WTC11 (cell line): ENCODE results near the gene SOX15. TPM values are rescaled to one million over a fixed set of nuclear protein-coding genes. Genes with fewer than 3 reads are reported as not detected.

Experiments
- ATAC-seq: fragments of 200-7000 bp; cut with Tn5 transposase; 2 replicates; pipeline ENCODE4 v1.10.0; 2021; ENCODE audit warnings: mild to moderate bottlenecking, moderate library complexity
- CTCF ChIA-PET: fragments of 300-600 bp; sonication (Branson Sonifier 250); formaldehyde crosslinking; loops from one replicate; lab custom pipeline; 2021; ENCODE audit warnings: antibody characterized with exemption; lab: Charles Lee
- POLR2A ChIA-PET: fragments of 350-600 bp; sonication (Branson Sonifier 250); formaldehyde crosslinking; loops from one replicate; lab custom pipeline; 2021; ENCODE audit warnings: antibody characterized with exemption; lab: Charles Lee
- DNase-seq: peaks from one replicate; pipeline ENCODE4 v3.0.0; 2021; ENCODE audit warnings: low spot score
- H3K27ac Mint-ChIP-seq: 2 replicates; pipeline ENCODE4 v1.8.0; 2021; ENCODE audit warnings: mixed read lengths
- H3K27me3 Mint-ChIP-seq: 2 replicates; pipeline ENCODE4 v1.8.0; 2021; ENCODE audit warnings: low read depth, mild to moderate bottlenecking, moderate library complexity, mixed read lengths
- H3K36me3 Mint-ChIP-seq: 2 replicates; pipeline ENCODE4 v1.8.0; 2021; ENCODE audit warnings: mixed read lengths
- H3K4me1 Mint-ChIP-seq: 2 replicates; pipeline ENCODE4 v1.8.0; 2022; ENCODE audit warnings: mixed read lengths
- H3K4me3 Mint-ChIP-seq: 2 replicates; pipeline ENCODE4 v1.8.0; 2021; ENCODE audit warnings: mild to moderate bottlenecking, moderate library complexity, mixed read lengths
- H3K9me3 Mint-ChIP-seq: 2 replicates; pipeline ENCODE4 v1.8.0; 2021; ENCODE audit warnings: mixed read lengths
- ATF1 ChIP-seq: sonication (generic); formaldehyde crosslinking; IDR thresholded peaks from 2 replicates; pipeline ENCODE4 v1.8.1; 2023; ENCODE audit warnings: mild to moderate bottlenecking, moderate library complexity, missing genetic modification reagents
- ETV6 ChIP-seq: sonication (generic); formaldehyde crosslinking; IDR thresholded peaks from 2 replicates; pipeline ENCODE4 v1.8.1; 2022; ENCODE audit warnings: mild to moderate bottlenecking, missing genetic modification reagents
- FOXK1 ChIP-seq: sonication (generic); formaldehyde crosslinking; IDR thresholded peaks from 2 replicates; pipeline ENCODE4 v1.8.0; 2022; ENCODE audit warnings: mild to moderate bottlenecking, moderate library complexity, missing genetic modification reagents
- NFYB ChIP-seq: sonication (generic); formaldehyde crosslinking; conservative IDR thresholded peaks from 2 replicates; pipeline ENCODE4 v1.8.0; 2022; ENCODE audit warnings: low read depth, missing genetic modification reagents
- SP1 ChIP-seq: sonication (generic); formaldehyde crosslinking; conservative IDR thresholded peaks from 2 replicates; pipeline ENCODE4 v1.8.1; 2022; ENCODE audit warnings: missing genetic modification reagents
- TP53 ChIP-seq: sonication (generic); formaldehyde crosslinking; IDR thresholded peaks from 2 replicates; pipeline ENCODE4 v1.8.1; 2023; ENCODE audit warnings: mild to moderate bottlenecking, missing genetic modification reagents
- ZBTB21 ChIP-seq: sonication (generic); formaldehyde crosslinking; IDR thresholded peaks from 2 replicates; pipeline ENCODE4 v1.8.1; 2023; ENCODE audit warnings: mild to moderate bottlenecking, missing genetic modification reagents, borderline replicate concordance
- ZNF121 ChIP-seq: sonication (generic); formaldehyde crosslinking; IDR thresholded peaks from 2 replicates; pipeline ENCODE4 v1.8.0; 2023; ENCODE audit warnings: missing genetic modification reagents
- ZNF232 ChIP-seq: sonication (generic); formaldehyde crosslinking; IDR thresholded peaks from 2 replicates; pipeline ENCODE4 v1.8.0; 2022; ENCODE audit warnings: mild to moderate bottlenecking, missing genetic modification reagents
- ZNF423 ChIP-seq: fragments of 250-450 bp; sonication (Bioruptor Pico); IDR thresholded peaks from 2 replicates; pipeline ENCODE4 v2.1.2; 2022; ENCODE audit warnings: mild to moderate bottlenecking, moderate library complexity
- total RNA-seq: library from RNA; stranded (reverse); gene quantifications from 3 replicates; pipeline ENCODE4 v1.2.3, GENCODE V29; 2021
- TF ChIP-seq, protein P1 (sequence below): sonication (generic); formaldehyde crosslinking; IDR thresholded peaks from 2 replicates; pipeline ENCODE4 v1.8.1; 2022; ENCODE audit warnings: missing genetic modification reagents, borderline replicate concordance
- TF ChIP-seq, protein P2 (sequence below): fragments of 200-600 bp; IDR thresholded peaks from 2 replicates; pipeline ENCODE4 v1.8.0; 2022; ENCODE audit warnings: antibody characterized with exemption
- TF ChIP-seq, protein P3 (sequence below): sonication (generic); formaldehyde crosslinking; IDR thresholded peaks from 2 replicates; pipeline ENCODE4 v1.8.0; 2022; ENCODE audit warnings: mild to moderate bottlenecking, missing genetic modification reagents
- TF ChIP-seq, protein P4 (sequence below): sonication (generic); formaldehyde crosslinking; IDR thresholded peaks from 2 replicates; pipeline ENCODE4 v1.8.1; 2023; ENCODE audit warnings: mild to moderate bottlenecking, moderate library complexity, missing genetic modification reagents

SOX15 gene
- total RNA-seq, 1 experiment from 2014 or later, result 19.9 TPM

DNA sequence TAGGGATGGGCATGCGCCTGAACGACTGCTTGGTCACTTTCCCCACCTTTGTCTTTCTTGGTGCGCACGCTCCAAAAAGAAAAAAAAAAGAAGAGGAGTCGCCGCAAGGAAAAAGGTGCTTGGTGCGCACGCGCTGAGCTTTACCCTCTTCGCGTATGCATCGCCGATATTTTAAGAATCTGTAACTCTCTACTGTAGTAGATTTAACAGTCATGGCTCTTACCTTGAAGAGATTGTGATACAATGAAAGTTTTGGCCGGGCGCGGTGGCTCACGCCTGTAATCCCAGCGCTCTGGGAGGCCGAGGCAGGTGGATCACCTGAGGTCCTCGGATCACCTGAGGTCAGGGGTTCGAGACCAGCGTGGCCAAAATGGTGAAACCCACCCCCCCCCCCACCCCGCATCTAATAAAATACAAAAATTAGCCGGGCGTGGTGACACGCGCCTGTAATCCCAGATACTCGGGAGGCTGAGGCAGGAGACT lies 25.4 kb upstream of the SOX15 start (continued):
- TF ChIP-seq, protein P1, sequence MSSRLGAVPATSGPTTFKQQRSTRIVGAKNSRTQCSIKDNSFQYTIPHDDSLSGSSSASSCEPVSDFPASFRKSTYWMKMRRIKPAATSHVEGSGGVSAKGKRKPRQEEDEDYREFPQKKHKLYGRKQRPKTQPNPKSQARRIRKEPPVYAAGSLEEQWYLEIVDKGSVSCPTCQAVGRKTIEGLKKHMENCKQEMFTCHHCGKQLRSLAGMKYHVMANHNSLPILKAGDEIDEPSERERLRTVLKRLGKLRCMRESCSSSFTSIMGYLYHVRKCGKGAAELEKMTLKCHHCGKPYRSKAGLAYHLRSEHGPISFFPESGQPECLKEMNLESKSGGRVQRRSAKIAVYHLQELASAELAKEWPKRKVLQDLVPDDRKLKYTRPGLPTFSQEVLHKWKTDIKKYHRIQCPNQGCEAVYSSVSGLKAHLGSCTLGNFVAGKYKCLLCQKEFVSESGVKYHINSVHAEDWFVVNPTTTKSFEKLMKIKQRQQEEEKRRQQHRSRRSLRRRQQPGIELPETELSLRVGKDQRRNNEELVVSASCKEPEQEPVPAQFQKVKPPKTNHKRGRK (CRISPR knock-in tag), result no peak
- no peak for TF ChIP-seq ZBTB21 (CRISPR knock-in tag)
- no peak for TF ChIP-seq TP53 (CRISPR knock-in tag)
- TF ChIP-seq ZNF121 (CRISPR knock-in tag), result no peak
- no peak for TF ChIP-seq FOXK1 (CRISPR knock-in tag)

DNA sequence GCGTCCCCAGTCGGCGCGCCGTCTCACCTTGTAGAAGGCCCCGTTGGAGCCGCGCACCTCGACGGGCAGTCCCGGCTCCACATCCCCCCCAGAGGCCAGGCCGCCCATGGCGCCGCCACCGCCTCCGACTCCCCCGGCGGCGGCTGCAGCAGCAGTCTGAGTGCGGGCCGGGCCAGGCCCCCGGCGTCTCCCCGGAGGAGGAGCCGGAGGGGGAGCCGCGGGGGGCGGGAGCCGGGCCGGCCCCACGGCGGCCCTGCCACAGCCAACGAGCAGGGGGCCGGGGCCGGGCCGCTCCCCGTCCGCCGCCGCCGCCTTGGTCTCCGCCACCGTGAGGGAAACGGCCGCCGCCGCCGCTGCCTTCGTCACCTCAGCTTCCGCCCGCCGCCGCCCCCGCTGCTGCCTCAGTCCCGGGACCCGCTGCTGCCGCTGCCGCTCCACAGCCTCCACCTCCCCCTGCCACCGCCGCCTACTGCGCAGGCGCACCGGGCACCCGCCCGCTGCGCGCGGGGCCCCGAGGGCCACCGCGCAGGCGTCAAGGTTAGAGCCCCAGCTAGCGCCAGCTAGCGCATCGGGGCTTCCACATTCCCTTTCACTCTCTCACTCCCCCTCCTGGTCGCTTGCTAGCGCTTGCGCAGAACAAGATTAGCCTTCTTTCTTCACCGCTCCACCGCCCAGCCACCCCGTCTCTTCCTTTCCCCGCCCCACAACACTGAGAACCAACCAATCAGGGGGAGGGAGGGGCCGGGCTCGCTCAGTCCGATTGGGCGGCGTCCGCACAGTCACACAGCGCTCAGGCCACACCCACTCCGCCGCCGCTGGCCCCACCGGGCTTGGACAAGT lies 24.8 kb upstream of the SOX15 start, which contains the start of gene FXR2:
FXR2 (minus strand) TSS at position 473 of the 840 bp plus-strand sequence; CDS start at position 108, 365 bp downstream.
- H3K4me3 Mint-ChIP-seq, result peak within 1 kb of the TSS; percentile 83
- ATAC-seq, result peak; percentile 96
- TF ChIP-seq, protein P2, sequence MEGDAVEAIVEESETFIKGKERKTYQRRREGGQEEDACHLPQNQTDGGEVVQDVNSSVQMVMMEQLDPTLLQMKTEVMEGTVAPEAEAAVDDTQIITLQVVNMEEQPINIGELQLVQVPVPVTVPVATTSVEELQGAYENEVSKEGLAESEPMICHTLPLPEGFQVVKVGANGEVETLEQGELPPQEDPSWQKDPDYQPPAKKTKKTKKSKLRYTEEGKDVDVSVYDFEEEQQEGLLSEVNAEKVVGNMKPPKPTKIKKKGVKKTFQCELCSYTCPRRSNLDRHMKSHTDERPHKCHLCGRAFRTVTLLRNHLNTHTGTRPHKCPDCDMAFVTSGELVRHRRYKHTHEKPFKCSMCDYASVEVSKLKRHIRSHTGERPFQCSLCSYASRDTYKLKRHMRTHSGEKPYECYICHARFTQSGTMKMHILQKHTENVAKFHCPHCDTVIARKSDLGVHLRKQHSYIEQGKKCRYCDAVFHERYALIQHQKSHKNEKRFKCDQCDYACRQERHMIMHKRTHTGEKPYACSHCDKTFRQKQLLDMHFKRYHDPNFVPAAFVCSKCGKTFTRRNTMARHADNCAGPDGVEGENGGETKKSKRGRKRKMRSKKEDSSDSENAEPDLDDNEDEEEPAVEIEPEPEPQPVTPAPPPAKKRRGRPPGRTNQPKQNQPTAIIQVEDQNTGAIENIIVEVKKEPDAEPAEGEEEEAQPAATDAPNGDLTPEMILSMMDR, result peak; percentile 36; the same call in 1 of the 2 replicates
- TF ChIP-seq FOXK1 (CRISPR knock-in tag), result peak; percentile 64; the same call in 1 of the 2 replicates
- TF ChIP-seq ATF1 (CRISPR knock-in tag), result no peak
- peak; percentile 79 for TF ChIP-seq NFYB (CRISPR knock-in tag)
- 0 out of 2 replicates have a peak, but pooled peaks have one; percentile 38 for TF ChIP-seq ZNF423 (CRISPR knock-in tag)
- TF ChIP-seq, protein P3, sequence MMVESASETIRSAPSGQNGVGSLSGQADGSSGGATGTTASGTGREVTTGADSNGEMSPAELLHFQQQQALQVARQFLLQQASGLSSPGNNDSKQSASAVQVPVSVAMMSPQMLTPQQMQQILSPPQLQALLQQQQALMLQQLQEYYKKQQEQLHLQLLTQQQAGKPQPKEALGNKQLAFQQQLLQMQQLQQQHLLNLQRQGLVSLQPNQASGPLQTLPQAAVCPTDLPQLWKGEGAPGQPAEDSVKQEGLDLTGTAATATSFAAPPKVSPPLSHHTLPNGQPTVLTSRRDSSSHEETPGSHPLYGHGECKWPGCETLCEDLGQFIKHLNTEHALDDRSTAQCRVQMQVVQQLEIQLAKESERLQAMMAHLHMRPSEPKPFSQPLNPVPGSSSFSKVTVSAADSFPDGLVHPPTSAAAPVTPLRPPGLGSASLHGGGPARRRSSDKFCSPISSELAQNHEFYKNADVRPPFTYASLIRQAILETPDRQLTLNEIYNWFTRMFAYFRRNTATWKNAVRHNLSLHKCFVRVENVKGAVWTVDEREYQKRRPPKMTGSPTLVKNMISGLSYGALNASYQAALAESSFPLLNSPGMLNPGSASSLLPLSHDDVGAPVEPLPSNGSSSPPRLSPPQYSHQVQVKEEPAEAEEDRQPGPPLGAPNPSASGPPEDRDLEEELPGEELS (CRISPR knock-in tag), result 0 out of 2 replicates have a peak, but pooled peaks have one; percentile 42
- TF ChIP-seq, protein P4, sequence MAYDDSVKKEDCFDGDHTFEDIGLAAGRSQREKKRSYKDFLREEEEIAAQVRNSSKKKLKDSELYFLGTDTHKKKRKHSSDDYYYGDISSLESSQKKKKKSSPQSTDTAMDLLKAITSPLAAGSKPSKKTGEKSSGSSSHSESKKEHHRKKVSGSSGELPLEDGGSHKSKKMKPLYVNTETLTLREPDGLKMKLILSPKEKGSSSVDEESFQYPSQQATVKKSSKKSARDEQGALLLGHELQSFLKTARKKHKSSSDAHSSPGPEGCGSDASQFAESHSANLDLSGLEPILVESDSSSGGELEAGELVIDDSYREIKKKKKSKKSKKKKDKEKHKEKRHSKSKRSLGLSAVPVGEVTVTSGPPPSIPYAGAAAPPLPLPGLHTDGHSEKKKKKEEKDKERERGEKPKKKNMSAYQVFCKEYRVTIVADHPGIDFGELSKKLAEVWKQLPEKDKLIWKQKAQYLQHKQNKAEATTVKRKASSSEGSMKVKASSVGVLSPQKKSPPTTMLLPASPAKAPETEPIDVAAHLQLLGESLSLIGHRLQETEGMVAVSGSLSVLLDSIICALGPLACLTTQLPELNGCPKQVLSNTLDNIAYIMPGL (CRISPR knock-in tag), result peak; percentile 8; the same call in 1 of the 2 replicates
- TF ChIP-seq, protein P1 (CRISPR knock-in tag), result no peak
- peak; percentile 76 for TF ChIP-seq SP1 (CRISPR knock-in tag)
- TF ChIP-seq ETV6, result 0 out of 2 replicates have a peak, but pooled peaks have one; percentile 39
- no peak for TF ChIP-seq ZNF232 (CRISPR knock-in tag)
- TF ChIP-seq, all 79 proteins: peak for 8
- ChIA-PET POLR2A (interaction anchor here (0.7 to 2.8 kb wide), 8 partner anchors 13 to 73 kb away, joined by 3 to 31 read pairs (median 5); partner anchors contain the start of genes ATP1B2, MPDU1, SAT2 and TP53), CTCF (interaction anchor here (0.9 to 3.5 kb wide), 22 partner anchors 13 to 376 kb away, joined by 3 to 47 read pairs (median 6); partner anchors contain the start of genes ATP1B2, DNAH2, MPDU1 and SAT2)
- peak; percentile 100 for DNase-seq
- H3K27ac Mint-ChIP-seq, result peak within 1 kb of the TSS; percentile 99
- H3K36me3 Mint-ChIP-seq, result peaks cover 6% of the 10 kb centered on the region; the same call in 1 of the 2 replicates
- peaks cover 22% of the 10 kb centered on the region for H3K4me1 Mint-ChIP-seq
- no peaks in the 10 kb centered on the region for H3K27me3 Mint-ChIP-seq
- H3K9me3 Mint-ChIP-seq, result no peaks in the 10 kb centered on the region
